Stomach smooth muscle (tissue), 2 donors: ENCODE results near the gene RPL12.

ENCODE experiments used
- H3K27ac ChIP-seq: one replicate; pipeline ENCODE4 v1.7.0; 2013; ENCODE audit warnings: mild to moderate bottlenecking, low read length, inconsistent platforms
- H3K27me3 ChIP-seq, 2 donors: one replicate each; pipeline ENCODE4 v1.7.0; 2013; ENCODE audit warnings: low read length in 2 of 2; ENCODE audit not compliant: insufficient read depth in 2 of 2, control insufficient read depth in 1 of 2
- H3K36me3 ChIP-seq, 2 donors: one replicate each; pipeline ENCODE4 v1.7.0; 2013; ENCODE audit warnings: low read length in 2 of 2; ENCODE audit not compliant: control insufficient read depth in 2 of 2, insufficient read depth in 2 of 2
- H3K4me1 ChIP-seq: one replicate; pipeline ENCODE4 v1.7.0; 2013; ENCODE audit warnings: low read length; ENCODE audit not compliant: control insufficient read depth, insufficient read depth
- H3K4me3 ChIP-seq, 2 donors: one replicate each; pipeline ENCODE4 v1.7.0; 2013; ENCODE audit warnings: low read length in 2 of 2
- H3K9ac ChIP-seq, 2 donors: one replicate each; pipeline ENCODE4 v1.7.0; 2013; ENCODE audit warnings: low read length in 2 of 2, mild to moderate bottlenecking in 1 of 2
- H3K9me3 ChIP-seq, 2 donors: one replicate each; pipeline ENCODE4 v1.7.0; 2013; ENCODE audit warnings: low read length in 2 of 2; ENCODE audit not compliant: control insufficient read depth in 2 of 2
- donor health status: healthy.
- donor health status: Pancreatic carcinoma.

Gene RPL12

DNA sequence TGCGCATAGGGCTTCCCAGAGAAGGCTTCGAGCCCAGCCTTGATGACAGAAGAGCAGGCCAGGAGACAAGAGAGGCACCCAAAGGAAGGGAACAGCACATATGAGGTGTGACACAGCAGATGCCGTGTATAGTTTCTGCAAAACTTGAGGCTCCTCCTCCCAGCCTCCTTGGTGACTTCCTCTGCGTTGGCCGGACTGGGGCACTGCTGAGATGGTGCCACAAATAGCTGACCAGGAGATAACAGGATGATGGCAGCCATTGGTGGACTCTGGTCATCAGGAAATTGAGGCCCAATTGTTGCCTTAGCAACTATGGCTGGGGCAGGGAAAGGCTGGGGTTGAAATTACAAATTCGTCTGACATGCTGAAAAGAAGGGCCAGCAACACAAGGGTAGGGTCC lies 31.9 kb downstream of the RPL12 start:
- H3K4me1 ChIP-seq: peaks cover 27% of the 10 kb centered on the region
- peak overlapping the region in 1 of 2 donors; percentile 57 for H3K4me3 ChIP-seq

DNA sequence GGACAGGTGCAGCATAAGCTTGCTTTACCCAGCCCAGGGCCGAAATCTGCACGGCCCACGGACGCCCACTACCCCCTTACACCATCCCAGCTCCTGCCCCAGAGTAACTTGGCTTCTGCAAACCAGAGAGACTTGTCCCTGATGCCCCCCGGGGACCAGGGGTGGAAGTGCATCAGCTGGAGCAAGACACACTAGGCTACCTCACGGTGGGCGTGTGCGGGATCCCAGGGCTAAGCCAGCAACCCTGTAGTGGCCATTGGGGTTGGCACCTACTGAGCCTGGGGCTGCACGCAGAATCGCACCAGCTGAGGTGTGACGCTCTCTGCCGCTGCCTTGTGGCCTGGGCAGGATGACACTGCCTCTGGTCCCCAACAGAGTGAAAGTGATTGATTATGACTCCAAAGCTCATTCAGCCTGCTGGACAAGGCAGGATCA lies 33.2 kb downstream of the RPL12 start:
- peaks cover 23% of the 10 kb centered on the region for H3K4me1 ChIP-seq
- no peak overlapping the region for H3K4me3 ChIP-seq
- no peaks in the 10 kb centered on the region for H3K9me3 ChIP-seq
- H3K36me3 ChIP-seq: peaks cover 0 to 2% of the 10 kb centered on the region in 2 donors
- no peak overlapping the region for H3K27ac ChIP-seq
- no peak overlapping the region for H3K9ac ChIP-seq
- H3K27me3 ChIP-seq: no peaks in the 10 kb centered on the region

More for the DNA sequence above, 31.9 kb downstream of the RPL12 start:
- H3K9ac ChIP-seq: peak overlapping the region in 1 of 2 donors; percentile 59
- peaks cover 0 to 2% of the 10 kb centered on the region in 2 donors for H3K36me3 ChIP-seq
- H3K9me3 ChIP-seq: no peaks in the 10 kb centered on the region
- no peaks in the 10 kb centered on the region for H3K27me3 ChIP-seq
- no peak overlapping the region for H3K27ac ChIP-seq

DNA sequence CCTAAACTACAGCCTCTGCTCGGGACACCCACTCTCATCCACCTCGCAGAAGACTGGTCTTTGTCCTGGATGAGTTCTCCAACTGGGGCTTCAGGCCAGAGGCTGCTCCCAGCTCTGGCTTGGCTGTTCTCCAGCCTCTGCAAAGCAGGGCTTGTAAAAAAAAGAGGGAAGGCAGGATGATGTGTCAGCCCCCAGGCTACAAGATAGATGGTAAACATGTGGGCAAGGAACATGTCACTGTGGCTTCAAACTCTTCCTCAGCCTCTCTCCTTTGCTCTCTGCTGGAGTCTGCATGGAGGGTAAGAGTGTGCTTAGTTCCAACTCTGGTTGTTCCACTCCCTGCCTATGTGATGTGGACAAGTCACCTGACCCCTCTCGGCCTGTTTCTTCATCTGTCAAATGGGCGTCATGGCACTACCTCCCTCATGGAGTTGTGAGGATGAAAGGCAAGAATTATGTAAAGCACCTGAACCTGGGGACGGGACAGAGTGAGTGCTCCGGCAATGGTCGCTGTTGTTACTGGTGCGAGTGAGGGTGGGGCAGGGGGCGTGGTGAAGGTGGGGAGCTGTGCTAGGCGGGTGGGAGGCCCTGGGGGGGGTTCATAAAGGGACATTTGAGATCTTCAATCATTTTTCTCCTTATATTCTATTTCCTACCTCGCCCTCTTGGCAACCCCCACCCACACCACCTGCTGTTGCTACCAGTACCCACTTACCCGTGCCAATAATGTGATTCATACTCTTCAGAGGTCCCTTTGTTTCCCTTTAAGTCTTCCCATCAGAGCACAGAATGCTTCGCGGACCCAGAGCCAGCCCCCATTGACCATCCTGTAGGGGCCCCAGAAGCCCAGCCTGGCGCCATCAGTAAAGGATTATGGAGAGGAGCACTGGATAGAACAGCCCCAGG lies 33.8 kb downstream of the RPL12 start:
- Histone ChIP-seq H3K9ac (no peak overlapping the region), H3K36me3 (peaks cover 0 to 2% of the 10 kb centered on the region in 2 donors), H3K9me3 (no peaks in the 10 kb centered on the region), H3K4me1 (peaks cover 16% of the 10 kb centered on the region), H3K4me3 (no peak overlapping the region), H3K27me3 (no peaks in the 10 kb centered on the region), H3K27ac (no peak overlapping the region)

DNA sequence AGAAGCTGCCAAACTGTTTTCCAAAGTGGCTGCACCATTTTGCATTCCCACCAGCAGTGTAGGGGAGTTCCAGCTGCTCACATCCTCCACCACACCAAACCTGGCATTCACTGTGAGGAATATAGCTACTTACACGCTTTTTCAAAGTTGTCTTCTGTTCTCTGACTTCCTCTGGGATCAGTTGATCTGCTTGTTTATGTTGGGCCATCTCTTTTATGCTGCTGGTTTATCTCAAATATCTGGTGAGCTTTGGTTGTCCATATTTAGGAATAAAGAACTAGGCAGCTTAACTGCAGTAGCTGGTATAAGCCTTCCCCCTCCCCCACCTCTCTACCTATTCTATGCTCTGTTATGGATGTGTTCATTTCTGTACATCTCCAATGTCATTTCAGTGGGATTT lies 35.5 kb downstream of the RPL12 start:
- no peak overlapping the region for H3K4me3 ChIP-seq
- H3K27ac ChIP-seq: no peak overlapping the region
- H3K36me3 ChIP-seq: peaks cover 0 to 2% of the 10 kb centered on the region in 2 donors
- H3K4me1 ChIP-seq: peaks cover 14% of the 10 kb centered on the region
- no peaks in the 10 kb centered on the region for H3K27me3 ChIP-seq
- no peaks in the 10 kb centered on the region for H3K9me3 ChIP-seq
- no peak overlapping the region for H3K9ac ChIP-seq

DNA sequence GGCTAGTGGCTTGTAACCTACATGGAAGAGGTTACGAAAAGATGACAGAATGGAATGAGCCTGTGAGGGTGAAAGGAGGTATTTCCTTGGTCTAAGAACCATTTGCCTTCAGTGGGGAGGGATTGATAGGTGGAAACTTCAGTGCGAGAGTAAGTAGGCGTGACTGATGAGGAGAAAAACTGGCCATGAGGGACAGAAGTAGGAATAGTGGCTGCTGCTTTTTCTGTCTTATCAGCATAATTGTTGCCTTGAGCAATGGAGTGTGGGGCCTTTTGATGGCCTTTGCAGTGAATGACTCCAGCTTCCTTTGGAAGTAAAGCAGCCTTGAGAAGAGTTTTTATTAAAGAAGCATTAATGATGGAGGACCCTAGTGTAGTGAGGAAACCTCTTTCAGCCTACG lies 36.1 kb downstream of the RPL12 start:
- peaks cover 14% of the 10 kb centered on the region for H3K4me1 ChIP-seq
- H3K27me3 ChIP-seq: no peaks in the 10 kb centered on the region
- H3K36me3 ChIP-seq: peaks cover 0 to 2% of the 10 kb centered on the region in 2 donors
- H3K27ac ChIP-seq: peak overlapping the region; percentile 41
- H3K9ac ChIP-seq: no peak overlapping the region
- no peak overlapping the region for H3K4me3 ChIP-seq
- no peaks in the 10 kb centered on the region for H3K9me3 ChIP-seq

DNA sequence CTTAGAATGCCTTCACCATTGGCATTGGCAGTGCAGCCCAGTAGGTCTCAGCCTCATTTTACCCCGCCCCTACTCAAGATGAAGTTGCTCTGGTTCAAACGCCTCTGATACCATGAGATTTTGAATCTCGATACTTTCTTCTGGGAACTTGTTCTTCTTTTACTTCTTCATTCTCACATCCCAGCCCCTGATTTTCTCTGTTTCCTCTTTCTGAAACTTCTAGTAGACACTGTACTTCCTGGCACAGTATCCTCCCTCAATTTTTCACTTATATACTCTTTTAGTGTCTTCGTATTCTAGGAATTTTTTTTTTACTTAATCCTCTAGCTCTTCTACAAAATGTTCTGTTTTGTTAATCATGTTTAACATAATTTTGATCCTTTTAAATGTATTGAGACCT lies 40.1 kb downstream of the RPL12 start:
- no peak overlapping the region for H3K27ac ChIP-seq
- peaks cover 6 to 15% of the 10 kb centered on the region in 2 donors for H3K36me3 ChIP-seq
- peaks cover 11% of the 10 kb centered on the region for H3K4me1 ChIP-seq
- no peaks in the 10 kb centered on the region for H3K9me3 ChIP-seq
- H3K4me3 ChIP-seq: no peak overlapping the region
- H3K9ac ChIP-seq: no peak overlapping the region
- no peaks in the 10 kb centered on the region for H3K27me3 ChIP-seq

DNA sequence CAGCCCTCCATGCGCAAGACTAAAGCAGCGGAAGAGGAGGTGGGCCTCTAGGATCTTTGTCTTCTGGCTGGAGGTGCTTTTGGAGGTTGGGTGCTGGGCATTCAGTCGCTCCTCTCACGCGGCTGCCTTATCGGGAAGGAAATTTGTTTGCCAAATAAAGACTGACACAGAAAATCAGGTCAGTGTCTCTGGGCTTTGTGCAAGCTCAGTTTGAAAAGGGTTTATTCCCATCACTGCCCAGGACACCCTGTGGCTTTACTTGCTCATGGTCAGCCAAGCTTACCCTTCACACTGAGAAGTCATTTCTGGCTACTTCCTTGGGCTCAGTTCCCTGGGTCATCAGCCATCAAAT lies 43.7 kb downstream of the RPL12 start:
- Histone ChIP-seq H3K4me3 (no peak overlapping the region), H3K36me3 (peaks cover 31 to 34% of the 10 kb centered on the region in 2 donors), H3K27me3 (no peaks in the 10 kb centered on the region), H3K9me3 (no peaks in the 10 kb centered on the region), H3K9ac (no peak overlapping the region), H3K27ac (no peak overlapping the region), H3K4me1 (peaks cover 5% of the 10 kb centered on the region)

DNA sequence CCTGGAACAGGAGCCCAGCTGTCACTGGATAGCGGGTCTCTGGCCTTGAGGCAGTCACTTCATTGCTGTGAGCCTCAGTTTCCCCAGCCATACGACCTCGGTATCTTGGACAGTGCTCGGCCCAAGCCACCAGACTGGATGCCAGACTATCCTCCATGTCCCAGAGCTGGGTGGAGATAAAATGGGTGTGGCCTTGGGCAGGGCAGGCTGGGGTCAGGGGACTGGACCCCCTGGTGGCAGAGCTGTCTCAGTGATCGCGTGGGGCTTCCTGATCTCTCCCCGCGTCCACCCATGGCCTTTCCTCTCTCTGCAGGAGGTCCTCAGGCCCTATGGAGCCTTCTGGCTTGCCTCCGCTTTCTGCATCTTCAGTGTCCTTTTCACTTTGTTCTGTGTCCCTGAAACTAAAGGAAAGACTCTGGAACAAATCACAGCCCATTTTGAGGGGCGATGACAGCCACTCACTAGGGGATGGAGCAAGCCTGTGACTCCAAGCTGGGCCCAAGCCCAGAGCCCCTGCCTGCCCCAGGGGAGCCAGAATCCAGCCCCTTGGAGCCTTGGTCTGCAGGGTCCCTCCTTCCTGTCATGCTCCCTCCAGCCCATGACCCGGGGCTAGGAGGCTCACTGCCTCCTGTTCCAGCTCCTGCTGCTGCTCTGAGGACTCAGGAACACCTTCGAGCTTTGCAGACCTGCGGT lies 44.3 kb downstream of the RPL12 start:
- peaks cover 34 to 36% of the 10 kb centered on the region in 2 donors for H3K36me3 ChIP-seq
- no peak overlapping the region for H3K4me3 ChIP-seq
- H3K4me1 ChIP-seq: peaks cover 5% of the 10 kb centered on the region
- H3K27ac ChIP-seq: no peak overlapping the region
- no peak overlapping the region for H3K9ac ChIP-seq
- H3K27me3 ChIP-seq: no peaks in the 10 kb centered on the region
- H3K9me3 ChIP-seq: no peaks in the 10 kb centered on the region

DNA sequence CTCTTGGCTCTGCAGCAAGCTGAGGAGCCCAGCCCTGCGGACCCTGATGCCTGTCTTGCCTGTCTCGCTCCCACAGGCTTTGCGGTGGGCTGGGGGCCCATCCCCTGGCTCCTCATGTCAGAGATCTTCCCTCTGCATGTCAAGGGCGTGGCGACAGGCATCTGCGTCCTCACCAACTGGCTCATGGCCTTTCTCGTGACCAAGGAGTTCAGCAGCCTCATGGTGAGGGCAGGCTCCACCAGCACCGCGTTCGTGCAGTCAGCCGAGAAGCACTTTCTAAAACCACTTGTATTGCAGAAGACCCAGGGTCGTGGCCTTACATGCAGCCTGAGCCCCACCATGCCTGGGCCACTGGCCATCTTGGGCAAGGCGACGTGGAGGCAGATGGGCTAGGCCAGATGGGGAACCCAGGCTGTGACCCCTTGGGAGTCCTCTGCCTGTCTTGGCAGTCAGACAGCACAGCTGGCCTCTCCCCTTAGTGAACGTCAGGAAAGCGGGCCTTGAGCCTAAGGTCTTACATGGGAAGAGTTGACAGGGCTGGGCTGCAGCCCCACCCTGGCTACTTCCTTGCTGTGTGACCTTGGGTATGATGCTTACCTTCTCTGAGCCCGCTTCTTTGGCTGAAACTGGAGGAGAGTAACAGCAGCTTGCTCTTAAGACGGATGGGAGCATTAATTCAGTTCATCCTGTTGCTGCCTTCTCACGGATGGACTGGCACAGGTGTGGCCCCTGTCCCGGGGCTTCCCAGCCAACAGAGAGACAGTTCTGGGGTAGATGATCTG lies 45.7 kb downstream of the RPL12 start:
- peaks cover 34 to 41% of the 10 kb centered on the region in 2 donors for H3K36me3 ChIP-seq
- no peak overlapping the region for H3K9ac ChIP-seq
- H3K4me1 ChIP-seq: peaks cover 5% of the 10 kb centered on the region

DNA sequence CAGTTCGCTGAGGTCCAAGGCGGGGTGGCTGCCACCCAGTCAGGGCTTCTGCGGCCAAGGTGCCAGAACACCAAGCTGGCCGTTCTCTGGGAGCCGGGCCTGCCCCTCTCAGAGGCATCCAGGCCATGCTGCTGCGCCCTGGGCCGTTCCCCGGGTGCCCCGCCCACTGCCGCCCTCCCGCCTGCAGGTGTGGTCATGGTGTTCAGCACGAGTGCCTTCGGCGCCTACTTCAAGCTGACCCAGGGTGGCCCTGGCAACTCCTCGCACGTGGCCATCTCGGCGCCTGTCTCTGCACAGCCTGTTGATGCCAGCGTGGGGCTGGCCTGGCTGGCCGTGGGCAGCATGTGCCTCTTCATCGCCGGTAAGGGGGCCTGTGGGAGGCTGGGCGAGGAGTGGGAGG lies 46.6 kb downstream of the RPL12 start:
- no peaks in the 10 kb centered on the region for H3K9me3 ChIP-seq
- no peak overlapping the region for H3K4me3 ChIP-seq
- H3K9ac ChIP-seq: no peak overlapping the region
- no peaks in the 10 kb centered on the region for H3K27me3 ChIP-seq
- no peak overlapping the region for H3K27ac ChIP-seq
- peaks cover 34 to 45% of the 10 kb centered on the region in 2 donors for H3K36me3 ChIP-seq
- H3K4me1 ChIP-seq: peaks cover 5% of the 10 kb centered on the region

More for the DNA sequence above, 45.7 kb downstream of the RPL12 start:
- no peak overlapping the region for H3K27ac ChIP-seq
- no peaks in the 10 kb centered on the region for H3K27me3 ChIP-seq
- no peak overlapping the region for H3K4me3 ChIP-seq
- no peaks in the 10 kb centered on the region for H3K9me3 ChIP-seq
